ENCODE results near the gene IGF2BP1. TPM values are rescaled to one million over a fixed set of nuclear protein-coding genes. Genes with fewer than 3 reads are reported as not detected.

The IGF2BP1 gene
- total RNA-seq, result under 1 TPM in 1 of 2 experiments, not detected in 1; 0.04 TPM

DNA sequence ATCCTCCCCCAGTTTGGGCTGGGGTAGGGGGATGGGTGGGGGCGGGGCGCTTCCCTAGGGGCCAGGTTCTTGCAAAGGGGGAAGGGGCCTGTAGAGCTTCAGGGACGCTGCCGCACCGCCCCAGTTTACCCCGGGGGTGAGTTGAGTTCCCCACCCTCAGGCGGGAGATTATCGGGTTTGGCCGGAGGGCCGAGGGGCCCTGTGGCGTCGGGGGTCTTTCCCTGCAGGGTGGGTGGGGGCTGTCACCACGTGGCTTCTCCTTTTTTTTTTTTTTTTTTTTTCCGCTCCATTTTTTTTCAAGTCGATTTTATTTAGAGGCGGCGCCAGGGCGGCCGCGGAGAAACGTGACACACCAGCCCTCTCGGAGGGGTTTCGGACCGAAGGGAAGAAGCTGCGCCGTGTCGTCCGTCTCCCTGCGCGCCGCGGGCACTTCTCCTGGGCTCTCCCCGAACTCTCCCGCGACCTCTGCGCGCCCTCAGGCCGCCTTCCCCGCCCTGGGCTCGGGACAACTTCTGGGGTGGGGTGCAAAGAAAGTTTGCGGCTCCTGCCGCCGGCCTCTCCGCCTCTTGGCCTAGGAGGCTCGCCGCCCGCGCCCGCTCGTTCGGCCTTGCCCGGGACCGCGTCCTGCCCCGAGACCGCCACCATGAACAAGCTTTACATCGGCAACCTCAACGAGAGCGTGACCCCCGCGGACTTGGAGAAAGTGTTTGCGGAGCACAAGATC, at the start of gene IGF2BP1:
TSS of gene IGF2BP1 (plus strand) at position 283 of the 724 bp plus-strand sequence. CDS start at position 644, 361 bp downstream.
- Mint-ChIP-seq H3K9me3 (no peaks in the 10 kb centered on the region), H3K36me3 (ENCODE audit: low read depth) (peaks cover 4% of the 10 kb centered on the region), H3K27me3 (peaks cover 80% of the 10 kb centered on the region), H3K4me1 (peaks cover 26% of the 10 kb centered on the region), H3K27ac (peak within 1 kb of the TSS; percentile 50), H3K4me3 (peak within 1 kb of the TSS; percentile 47)
- DNase-seq, result no peak
- ChIA-PET CTCF (interaction anchor here (1.0 to 1.3 kb wide), 2 partner anchors 9 to 19 kb away, joined by 3 to 5 read pairs; no protein-coding TSS in a partner anchor), POLR2A (no interaction called here)

DNA sequence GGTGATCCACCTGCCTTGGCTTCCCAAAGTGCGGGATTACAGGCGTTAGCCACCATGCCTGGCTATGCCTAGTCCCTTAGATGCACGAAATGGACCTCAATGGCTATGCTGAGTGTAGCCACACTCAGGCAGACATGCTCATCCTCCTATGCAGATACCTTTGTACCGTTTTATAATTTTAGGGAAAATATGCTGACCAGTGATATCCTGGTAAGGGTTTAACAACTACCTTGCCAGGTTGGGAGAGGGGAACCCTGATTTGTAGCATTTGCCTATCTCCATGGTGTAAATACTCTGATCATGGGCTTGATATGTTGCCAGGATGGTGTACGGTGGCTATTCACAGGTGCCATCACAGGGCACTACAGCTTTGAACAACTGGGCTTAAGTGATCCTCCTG, 45.6 kb upstream of the IGF2BP1 start:
- H3K27me3 Mint-ChIP-seq, result peaks cover 5% of the 10 kb centered on the region
- no peaks in the 10 kb centered on the region for H3K4me1 Mint-ChIP-seq
- CTCF ChIA-PET, result interaction anchor here (0.9 kb wide), 1 partner anchor 21 kb away, joined by 4 read pairs; no protein-coding TSS in a partner anchor
- no peak overlapping the region for H3K4me3 Mint-ChIP-seq
- POLR2A ChIA-PET, result no interaction called here
- H3K36me3 Mint-ChIP-seq (ENCODE audit: low read depth), result no peaks in the 10 kb centered on the region
- no peak for DNase-seq
- H3K9me3 Mint-ChIP-seq, result no peaks in the 10 kb centered on the region
- no peak overlapping the region for H3K27ac Mint-ChIP-seq

DNA sequence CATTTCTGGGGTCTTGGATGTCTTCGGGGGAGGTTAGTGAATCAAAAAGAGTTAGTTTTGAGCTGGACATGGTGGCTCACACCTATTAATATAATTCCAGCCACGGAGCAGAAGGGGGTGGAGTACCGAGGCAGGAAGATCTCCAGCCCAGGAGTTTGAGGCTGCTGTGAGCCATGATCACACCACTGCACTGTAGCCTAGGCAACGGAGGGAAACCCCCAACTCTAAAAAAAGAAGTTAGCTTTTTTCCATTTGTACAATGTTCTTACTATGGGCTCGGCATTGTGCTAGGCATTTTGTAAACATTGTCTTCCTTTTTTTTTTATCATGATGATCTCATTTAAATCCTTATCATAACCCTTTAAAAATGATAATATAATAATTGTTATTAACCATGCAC, 44.3 kb upstream of the IGF2BP1 start:
- POLR2A ChIA-PET, result interaction anchor here (0.6 kb wide), 1 partner anchor 951 kb away, joined by 15 read pairs; no protein-coding TSS in a partner anchor
- H3K4me3 Mint-ChIP-seq, result no peak overlapping the region

DNA sequence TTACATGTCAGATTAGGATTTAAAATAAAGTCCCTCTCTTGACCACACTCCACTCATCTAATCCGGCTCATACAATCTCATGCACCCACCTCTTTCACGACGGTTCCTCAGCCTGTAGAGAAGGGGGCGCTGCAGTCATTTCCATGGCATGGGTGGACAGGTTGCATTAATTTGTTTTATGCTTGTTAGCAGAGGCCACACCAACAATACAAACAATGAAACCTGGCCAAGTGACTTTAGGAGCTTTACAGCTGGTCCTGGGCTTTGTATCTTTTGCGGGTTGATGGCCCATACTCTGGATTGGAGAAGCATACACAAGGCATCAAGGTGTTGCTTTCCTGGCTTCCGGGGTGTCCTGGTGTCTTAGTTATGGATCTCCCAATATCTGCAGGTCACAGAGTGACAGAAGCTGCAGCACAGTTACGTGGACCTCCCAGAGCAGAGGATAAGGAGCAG, 42.9 kb upstream of the IGF2BP1 start:
- POLR2A ChIA-PET, result no interaction called here
- Mint-ChIP-seq H3K4me3 (no peak overlapping the region), H3K27me3 (peaks cover 8% of the 10 kb centered on the region), H3K4me1 (no peaks in the 10 kb centered on the region), H3K9me3 (no peaks in the 10 kb centered on the region), H3K27ac (no peak overlapping the region), H3K36me3 (ENCODE audit: low read depth) (no peaks in the 10 kb centered on the region)
- CTCF ChIA-PET, result no interaction called here
- no peak for DNase-seq

More for the DNA sequence above, 44.3 kb upstream of the IGF2BP1 start:
- H3K36me3 Mint-ChIP-seq (ENCODE audit: low read depth), result no peaks in the 10 kb centered on the region
- no peaks in the 10 kb centered on the region for H3K9me3 Mint-ChIP-seq
- no peaks in the 10 kb centered on the region for H3K4me1 Mint-ChIP-seq
- no peak overlapping the region for H3K27ac Mint-ChIP-seq
- no peak for DNase-seq
- peaks cover 5% of the 10 kb centered on the region for H3K27me3 Mint-ChIP-seq
- CTCF ChIA-PET, result interaction anchor here (0.9 to 1.3 kb wide), 2 partner anchors 9 to 13 kb away, joined by 3 to 4 read pairs; no protein-coding TSS in a partner anchor

DNA sequence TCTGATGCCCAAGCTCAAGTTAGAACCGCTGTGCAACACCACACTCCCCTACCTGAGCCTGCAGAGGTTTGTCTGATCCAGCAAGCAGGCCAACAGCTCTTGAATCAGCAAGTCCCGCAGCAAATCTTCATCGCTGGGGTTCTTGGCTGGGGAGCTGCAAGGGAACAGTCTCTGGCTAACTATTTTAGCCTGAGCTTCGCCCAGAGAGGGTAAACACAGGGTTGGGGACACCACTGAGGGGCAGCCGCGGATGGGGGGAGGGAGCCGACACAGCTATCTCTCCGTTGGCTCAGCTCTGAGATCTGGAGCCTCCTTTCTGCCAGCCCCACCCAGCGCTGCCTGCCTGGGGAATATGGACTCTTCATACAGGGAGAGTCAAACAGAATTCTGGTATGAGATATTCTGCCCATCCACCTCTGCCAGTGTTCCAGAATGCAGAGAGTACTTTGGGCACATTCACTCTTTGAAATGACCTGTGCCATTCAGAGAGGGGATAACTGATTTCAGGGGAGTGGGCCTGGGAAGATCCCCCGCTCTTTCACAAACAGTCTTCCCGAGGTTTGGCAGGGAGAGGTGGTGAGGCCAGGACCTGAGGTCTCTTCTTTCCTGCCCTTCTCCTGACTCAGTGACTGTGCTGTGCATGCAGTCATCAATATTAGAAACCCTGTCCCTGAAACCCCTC, 36.2 kb upstream of the IGF2BP1 start:
- Mint-ChIP-seq H3K4me1 (no peaks in the 10 kb centered on the region), H3K36me3 (ENCODE audit: low read depth) (no peaks in the 10 kb centered on the region), H3K9me3 (no peaks in the 10 kb centered on the region), H3K4me3 (no peak overlapping the region), H3K27ac (no peak overlapping the region), H3K27me3 (peaks cover 24% of the 10 kb centered on the region)
- ChIA-PET POLR2A (no interaction called here), CTCF (interaction anchor here (0.6 kb wide), 1 partner anchor 108 kb away, joined by 3 read pairs; no protein-coding TSS in a partner anchor)
- DNase-seq, result no peak

DNA sequence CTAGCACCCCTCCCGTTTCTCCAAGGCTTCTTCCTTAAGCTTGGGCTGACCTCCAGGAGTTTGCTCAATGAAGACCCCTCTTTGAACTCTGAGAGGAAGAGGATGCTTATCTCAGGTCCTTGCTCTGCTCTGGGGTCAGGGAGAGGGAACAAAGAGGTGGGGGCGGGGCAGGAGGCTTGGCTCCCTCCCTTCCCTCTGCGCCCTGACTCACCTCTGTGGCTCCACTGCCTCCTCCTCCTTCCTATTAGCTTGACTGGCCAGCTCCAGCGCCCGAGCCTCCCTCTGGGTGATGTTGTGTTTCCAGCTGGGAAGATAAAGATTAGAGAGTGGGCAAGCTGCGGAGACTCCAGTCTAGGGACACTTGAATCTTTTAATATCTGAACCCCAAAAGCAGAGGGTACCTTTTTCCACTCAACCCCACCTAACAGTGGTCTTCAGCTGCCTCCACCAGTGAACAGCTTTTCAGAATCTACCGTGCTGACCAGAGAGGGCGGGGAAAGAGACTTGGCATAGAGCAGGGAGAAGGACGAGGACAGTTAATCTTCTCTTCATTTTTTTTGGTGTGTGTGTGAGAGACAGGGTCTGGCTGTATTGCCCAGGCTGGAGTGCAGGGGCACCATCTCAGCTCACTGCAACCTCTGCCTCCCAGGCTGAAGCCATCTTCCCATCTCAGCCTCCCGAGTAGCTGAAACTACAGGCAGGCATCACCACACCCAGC, 35.5 kb upstream of the IGF2BP1 start:
- POLR2A ChIA-PET, result no interaction called here

DNA sequence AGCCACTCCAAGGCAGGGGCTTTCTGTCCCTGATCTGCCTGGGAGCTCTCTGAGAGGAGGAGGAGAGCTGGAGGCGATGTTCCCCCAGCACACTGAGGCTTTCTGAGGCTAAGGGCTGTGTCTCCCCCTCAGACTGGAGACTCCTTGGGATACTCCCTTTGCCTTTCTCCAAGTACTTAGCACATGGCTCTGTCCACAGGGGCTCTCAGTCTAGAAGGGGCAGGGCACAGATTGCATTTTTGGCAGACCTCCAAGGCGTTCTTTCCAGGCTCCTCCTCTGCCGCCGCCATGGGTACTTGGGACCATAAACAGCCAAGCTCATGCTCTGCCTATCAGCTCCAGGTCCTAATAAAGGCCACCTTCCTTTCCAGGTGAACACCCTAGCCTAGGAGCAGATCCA, 27.0 kb upstream of the IGF2BP1 start:
- no peak overlapping the region for H3K27ac Mint-ChIP-seq
- no peaks in the 10 kb centered on the region for H3K4me1 Mint-ChIP-seq
- H3K36me3 Mint-ChIP-seq (ENCODE audit: low read depth), result no peaks in the 10 kb centered on the region
- ChIA-PET CTCF (interaction anchor here (1.7 kb wide), 1 partner anchor 11 kb away, joined by 3 read pairs; no protein-coding TSS in a partner anchor), POLR2A (no interaction called here)
- no peak for DNase-seq
- H3K4me3 Mint-ChIP-seq, result no peak overlapping the region
- H3K9me3 Mint-ChIP-seq, result no peaks in the 10 kb centered on the region
- peaks cover 28% of the 10 kb centered on the region for H3K27me3 Mint-ChIP-seq

More for the DNA sequence above, 35.5 kb upstream of the IGF2BP1 start:
- Mint-ChIP-seq H3K4me3 (no peak overlapping the region), H3K4me1 (no peaks in the 10 kb centered on the region), H3K27me3 (peaks cover 22% of the 10 kb centered on the region), H3K36me3 (ENCODE audit: low read depth) (no peaks in the 10 kb centered on the region), H3K9me3 (no peaks in the 10 kb centered on the region), H3K27ac (no peak overlapping the region)
- CTCF ChIA-PET, result interaction anchor here (0.6 to 1.5 kb wide), 2 partner anchors 9 to 25 kb away, joined by 3 to 4 read pairs; no protein-coding TSS in a partner anchor
- DNase-seq, result no peak

DNA sequence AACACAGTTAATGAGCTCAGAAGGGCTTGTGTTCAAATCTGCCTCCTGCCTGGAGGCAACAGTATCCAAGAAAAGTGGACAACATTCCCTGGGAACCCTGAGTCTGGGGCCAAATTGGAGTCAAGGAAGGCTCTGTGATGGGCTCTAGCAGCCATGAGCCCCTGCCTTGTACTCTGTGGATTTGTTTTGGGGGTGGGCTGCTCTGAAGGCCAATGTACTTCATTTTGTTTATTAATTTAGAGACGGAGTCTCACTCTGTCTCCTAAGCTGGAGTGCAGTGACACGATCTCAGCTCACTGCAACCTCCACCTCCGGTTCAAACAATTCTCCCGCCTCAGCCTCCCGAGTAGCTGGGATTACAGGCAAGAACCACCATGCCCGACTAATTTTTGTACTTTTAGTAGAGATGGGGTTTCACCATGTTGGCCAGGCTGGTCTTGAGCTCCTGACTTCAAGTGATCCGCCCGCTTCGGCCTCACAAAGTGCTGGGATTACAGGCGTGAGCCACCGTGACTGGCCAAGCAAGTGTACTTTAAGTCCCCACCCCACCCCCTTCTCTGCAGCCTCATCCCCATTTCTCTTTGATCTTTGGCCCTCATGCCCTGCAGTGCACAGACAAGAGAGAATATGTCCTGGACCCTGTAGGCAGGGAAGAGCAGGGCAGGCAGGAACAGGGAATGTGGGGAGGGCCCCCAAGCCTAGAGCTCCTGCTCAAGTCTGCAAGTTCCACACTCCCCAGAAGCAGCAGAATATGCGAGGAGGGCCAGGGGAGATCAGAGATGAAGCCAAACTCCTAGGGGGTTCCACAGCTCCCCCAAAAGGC, 26.1 kb upstream of the IGF2BP1 start:
- Mint-ChIP-seq H3K27ac (no peak overlapping the region), H3K4me3 (no peak overlapping the region), H3K36me3 (ENCODE audit: low read depth) (no peaks in the 10 kb centered on the region), H3K4me1 (no peaks in the 10 kb centered on the region), H3K9me3 (no peaks in the 10 kb centered on the region), H3K27me3 (peaks cover 28% of the 10 kb centered on the region)
- POLR2A ChIA-PET, result no interaction called here
- no peak for DNase-seq
- CTCF ChIA-PET, result interaction anchor here (1.7 kb wide), 1 partner anchor 12 kb away, joined by 3 read pairs; no protein-coding TSS in a partner anchor

DNA sequence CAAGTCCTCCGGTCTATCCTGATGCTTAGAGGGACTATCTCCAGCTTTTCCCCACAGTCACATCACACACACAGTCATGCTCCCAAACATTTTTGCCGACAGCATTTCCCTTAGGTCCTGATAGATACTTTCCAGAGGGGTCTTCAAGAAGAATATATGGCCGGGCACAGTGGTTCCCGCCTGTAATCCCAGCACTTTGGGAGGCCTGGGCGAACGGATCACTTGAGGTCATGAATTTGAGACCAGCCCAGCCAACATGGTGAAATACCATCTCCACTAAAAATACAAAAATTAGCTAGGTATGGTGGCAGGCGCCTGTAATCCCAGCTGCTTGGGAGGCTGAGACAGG, 24.5 kb upstream of the IGF2BP1 start:
- H3K4me3 Mint-ChIP-seq, result no peak overlapping the region
- no peaks in the 10 kb centered on the region for H3K36me3 Mint-ChIP-seq (ENCODE audit: low read depth)
- no peak overlapping the region for H3K27ac Mint-ChIP-seq
- H3K27me3 Mint-ChIP-seq, result peaks cover 24% of the 10 kb centered on the region
- H3K9me3 Mint-ChIP-seq, result no peaks in the 10 kb centered on the region
- ChIA-PET CTCF (interaction anchor here (0.7 kb wide), 1 partner anchor 971 kb away, joined by 3 read pairs; no protein-coding TSS in a partner anchor), POLR2A (no interaction called here)
- no peaks in the 10 kb centered on the region for H3K4me1 Mint-ChIP-seq
- DNase-seq, result no peak

DNA sequence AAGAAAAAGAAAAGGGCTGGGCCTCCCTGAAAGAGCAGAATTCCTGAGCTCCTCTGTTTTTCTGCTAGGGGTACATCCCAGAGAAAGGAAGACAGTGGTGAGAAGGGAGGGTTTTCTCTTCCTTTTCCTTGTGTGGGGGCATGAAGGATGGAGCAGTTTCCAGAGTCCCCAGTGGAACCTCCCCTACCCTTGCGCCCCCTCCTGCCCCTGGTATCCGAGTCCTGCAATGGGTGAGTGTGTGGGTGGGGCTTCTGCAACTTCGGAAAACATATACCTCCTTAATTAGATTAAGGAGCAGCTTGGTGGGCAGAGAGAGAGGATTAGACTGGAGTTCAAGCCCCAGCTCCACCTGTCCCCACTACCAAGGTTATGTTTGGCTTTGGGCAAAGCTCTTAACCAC, 23.4 kb upstream of the IGF2BP1 start:
- peaks cover 25% of the 10 kb centered on the region for H3K27me3 Mint-ChIP-seq
- no peak overlapping the region for H3K4me3 Mint-ChIP-seq
- ChIA-PET CTCF (no interaction called here), POLR2A (no interaction called here)
- no peak for DNase-seq
- no peaks in the 10 kb centered on the region for H3K4me1 Mint-ChIP-seq
- no peaks in the 10 kb centered on the region for H3K36me3 Mint-ChIP-seq (ENCODE audit: low read depth)
- no peak overlapping the region for H3K27ac Mint-ChIP-seq
- no peaks in the 10 kb centered on the region for H3K9me3 Mint-ChIP-seq

DNA sequence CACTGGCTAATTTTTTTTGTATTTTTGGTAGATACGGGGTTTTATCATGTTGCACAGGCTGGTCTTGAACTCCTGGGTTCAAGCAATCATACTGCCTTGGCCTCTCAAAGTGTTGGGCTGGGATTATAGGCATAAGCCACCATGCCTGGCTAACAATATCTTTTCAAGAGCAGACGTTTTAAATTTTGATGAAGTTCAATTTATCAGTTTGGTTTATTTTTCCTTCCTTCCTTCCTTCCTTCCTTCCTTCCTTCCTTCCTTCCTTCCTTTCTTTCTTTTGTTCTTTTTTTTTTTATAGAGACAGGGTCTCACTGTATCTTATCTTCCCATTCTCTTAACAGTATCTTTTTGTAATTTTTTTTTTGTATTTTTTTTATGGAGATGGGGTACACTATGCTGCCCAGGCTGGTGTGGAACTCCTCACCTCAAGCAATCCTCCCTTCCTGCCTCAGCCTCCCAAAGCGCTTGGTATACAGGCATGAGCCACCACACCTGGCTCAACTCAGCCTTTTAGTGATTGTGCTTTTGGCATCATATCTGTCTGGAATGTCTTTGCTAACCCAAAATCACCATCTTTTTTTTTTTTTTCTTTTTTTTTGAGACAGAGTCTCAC, 15.2 kb upstream of the IGF2BP1 start:
- ChIA-PET CTCF (no interaction called here), POLR2A (no interaction called here)
- H3K4me3 Mint-ChIP-seq, result no peak overlapping the region
- DNase-seq, result no peak
- H3K27me3 Mint-ChIP-seq, result peaks cover 35% of the 10 kb centered on the region
- no peak overlapping the region for H3K27ac Mint-ChIP-seq
- H3K4me1 Mint-ChIP-seq, result no peaks in the 10 kb centered on the region
- H3K9me3 Mint-ChIP-seq, result peaks cover 4% of the 10 kb centered on the region
- H3K36me3 Mint-ChIP-seq (ENCODE audit: low read depth), result no peaks in the 10 kb centered on the region

Data from activated CD4-positive, alpha-beta T cell treated with anti-CD3 and anti-CD28 coated beads, Interleukin-2, amount 10 ng/mL, durations not matched to agents 7 days and 5 days (primary cell).